Measurements from ENCODE around the gene TRIOBP.

DNA sequence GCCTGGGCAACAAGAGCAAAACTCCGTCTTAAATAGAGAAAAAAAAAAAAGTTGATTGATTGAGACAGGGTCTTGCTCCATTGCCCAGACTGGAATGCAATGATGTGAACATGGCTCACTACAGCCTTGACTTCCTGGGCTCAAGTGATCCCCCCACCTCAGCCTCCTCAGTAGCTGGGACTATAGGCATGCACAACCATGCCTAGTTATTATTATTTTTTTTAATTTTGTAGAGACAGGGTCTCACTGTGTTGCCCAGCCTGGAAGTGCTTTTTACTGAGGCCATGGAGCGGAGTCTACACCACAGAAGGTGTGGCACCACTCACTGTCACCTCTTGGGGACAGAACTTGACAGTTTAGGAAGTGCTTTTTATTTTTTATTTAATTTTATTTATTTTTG lies 17.8 kb downstream of the TRIOBP start:
- TF ChIP-seq POU2F2 (IDR thresholded peaks at IDR 0.05; ENCODE audit: low read depth, low read length) (no peak), POLR2AphosphoS5 (IDR thresholded peaks at IDR 0.05; ENCODE audit: low read depth, low read length) (no peak), POLR2A (IDR thresholded peaks at IDR 0.05; ENCODE audit: low read depth, low read length) (no peak), PAX5 (IDR thresholded peaks at IDR 0.05; ENCODE audit: insufficient read depth, low read length, severe bottlenecking) (no peak), TAF1 (IDR thresholded peaks at IDR 0.05; ENCODE audit: low read depth, low read length) (no peak)
